GM06990 (cell line): Measurements from ENCODE around the gene RTF1.
"Not testable (repeated sequence)": the region's sequence is repeated elsewhere in the genome, so short reads cannot be mapped to it uniquely, and the experiment has no call there.

Experiments used
- DNase-seq: peaks from one replicate; pipeline ENCODE4 v3.0.0-alpha.2; 2011; ENCODE audit not compliant: insufficient read length; ENCODE audit errors: extremely low read depth
- H3K27me3 ChIP-seq: replicated peaks from 2 replicates; pipeline ENCODE4 v1.6.0; 2011; ENCODE audit warnings: low read length; ENCODE audit not compliant: control insufficient read depth, insufficient read depth
- H3K36me3 ChIP-seq: 2 replicates; pipeline ENCODE4 v1.5.1; 2011; ENCODE audit warnings: low read length; ENCODE audit not compliant: control insufficient read depth, insufficient read depth
- H3K4me3 ChIP-seq: replicated peaks from 2 replicates; pipeline ENCODE4 v1.5.1; 2011; ENCODE audit warnings: low read depth, mild to moderate bottlenecking, control low read depth, low read length
- TF ChIP-seq, protein P1 (sequence below): IDR thresholded peaks from 2 replicates; pipeline ENCODE4 v1.5.1; 2011; ENCODE audit warnings: low read length, control low read depth, mild to moderate bottlenecking, inconsistent platforms; ENCODE audit not compliant: insufficient read depth, poor library complexity, severe bottlenecking

RTF1 gene

DNA sequence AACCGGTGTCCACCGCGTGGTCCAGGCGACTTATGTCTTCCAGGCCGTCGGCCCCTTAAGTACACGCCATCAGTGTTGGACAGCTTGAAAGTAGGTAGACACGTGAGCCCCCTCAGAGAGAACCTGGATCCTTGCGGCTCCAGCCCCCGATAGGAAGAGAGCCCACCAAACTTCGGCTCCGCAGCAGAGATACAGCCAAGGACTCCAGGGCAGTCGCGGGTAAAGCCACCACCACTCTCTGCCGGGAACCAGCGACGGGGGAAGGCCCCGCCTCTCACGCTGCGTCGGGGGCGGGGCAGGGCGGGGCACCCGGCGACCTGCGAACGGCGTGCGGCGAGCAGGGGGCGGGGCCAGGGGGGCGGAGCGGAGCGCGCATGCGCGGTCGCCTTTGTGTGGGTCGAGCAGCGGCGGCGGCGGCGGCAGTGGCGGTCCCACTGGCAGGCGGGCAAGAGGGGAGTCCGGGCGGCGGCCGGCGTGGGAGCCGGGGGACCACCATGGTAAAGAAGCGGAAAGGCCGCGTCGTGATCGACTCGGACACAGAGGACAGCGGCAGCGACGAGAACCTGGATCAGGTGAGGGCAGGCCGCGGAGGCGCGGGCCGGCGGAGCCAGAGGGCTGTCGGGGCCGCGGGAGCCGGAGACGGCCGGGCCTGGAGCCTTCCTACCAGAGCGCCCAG, at the start of gene RTF1:
TSS of gene RTF1 (plus strand) at position 354 of the 676 bp plus-strand sequence. CDS start at position 375, 21 bp downstream.
- peak; percentile 95 for DNase-seq
- H3K4me3 ChIP-seq, result peak within 1 kb of the TSS; percentile 95
- no peaks in the 10 kb centered on the region for H3K27me3 ChIP-seq
- no peaks in the 10 kb centered on the region for H3K36me3 ChIP-seq
- TF ChIP-seq, protein P1, sequence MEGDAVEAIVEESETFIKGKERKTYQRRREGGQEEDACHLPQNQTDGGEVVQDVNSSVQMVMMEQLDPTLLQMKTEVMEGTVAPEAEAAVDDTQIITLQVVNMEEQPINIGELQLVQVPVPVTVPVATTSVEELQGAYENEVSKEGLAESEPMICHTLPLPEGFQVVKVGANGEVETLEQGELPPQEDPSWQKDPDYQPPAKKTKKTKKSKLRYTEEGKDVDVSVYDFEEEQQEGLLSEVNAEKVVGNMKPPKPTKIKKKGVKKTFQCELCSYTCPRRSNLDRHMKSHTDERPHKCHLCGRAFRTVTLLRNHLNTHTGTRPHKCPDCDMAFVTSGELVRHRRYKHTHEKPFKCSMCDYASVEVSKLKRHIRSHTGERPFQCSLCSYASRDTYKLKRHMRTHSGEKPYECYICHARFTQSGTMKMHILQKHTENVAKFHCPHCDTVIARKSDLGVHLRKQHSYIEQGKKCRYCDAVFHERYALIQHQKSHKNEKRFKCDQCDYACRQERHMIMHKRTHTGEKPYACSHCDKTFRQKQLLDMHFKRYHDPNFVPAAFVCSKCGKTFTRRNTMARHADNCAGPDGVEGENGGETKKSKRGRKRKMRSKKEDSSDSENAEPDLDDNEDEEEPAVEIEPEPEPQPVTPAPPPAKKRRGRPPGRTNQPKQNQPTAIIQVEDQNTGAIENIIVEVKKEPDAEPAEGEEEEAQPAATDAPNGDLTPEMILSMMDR, result no peak

DNA sequence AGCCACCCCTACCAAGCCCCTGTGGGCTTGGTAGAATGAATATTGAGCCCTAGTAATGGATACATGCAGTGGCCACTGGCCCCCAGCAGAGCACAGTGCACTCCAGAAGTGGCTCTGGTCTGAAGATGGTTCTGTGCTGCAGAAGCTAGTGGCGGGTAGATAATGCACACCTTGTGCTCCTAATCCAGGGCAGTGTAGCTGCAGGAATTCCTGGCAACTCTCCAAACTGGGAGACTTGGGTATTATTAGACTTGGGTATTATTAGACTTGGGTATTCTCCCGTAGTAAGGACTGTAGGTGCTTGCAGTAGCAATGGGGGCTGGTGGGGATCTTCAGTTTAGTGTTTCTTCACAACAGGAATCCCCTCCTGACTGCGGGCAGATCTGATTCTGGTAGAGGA, 49.5 kb upstream of the RTF1 start:
- no peaks in the 10 kb centered on the region for H3K27me3 ChIP-seq
- no peak for DNase-seq
- peaks cover 17% of the 10 kb centered on the region for H3K36me3 ChIP-seq
- TF ChIP-seq, protein P1, result no peak
- no peak overlapping the region for H3K4me3 ChIP-seq

DNA sequence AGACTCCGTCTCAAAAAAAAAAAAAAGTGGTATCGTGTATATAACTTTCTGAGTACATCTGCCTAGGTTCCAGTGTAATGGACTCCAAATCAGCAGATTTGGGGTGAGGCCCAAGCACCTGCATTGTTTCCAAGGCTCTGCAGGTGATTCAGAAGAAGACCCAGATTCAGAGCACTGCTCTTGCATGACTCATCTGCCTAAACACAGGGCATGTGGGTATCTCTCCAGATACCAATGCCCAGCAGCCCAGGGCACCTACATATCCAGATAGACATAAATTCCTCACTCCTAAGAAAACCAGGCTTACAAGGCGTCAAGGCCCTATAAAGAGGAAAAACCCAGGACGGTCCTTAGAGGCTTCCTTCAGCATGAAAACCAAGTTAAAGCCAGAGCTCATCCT, 38.9 kb upstream of the RTF1 start:
- no peak for DNase-seq
- peaks cover 11% of the 10 kb centered on the region for H3K36me3 ChIP-seq
- no peak overlapping the region for H3K4me3 ChIP-seq
- TF ChIP-seq, protein P1, result no peak
- no peaks in the 10 kb centered on the region for H3K27me3 ChIP-seq

DNA sequence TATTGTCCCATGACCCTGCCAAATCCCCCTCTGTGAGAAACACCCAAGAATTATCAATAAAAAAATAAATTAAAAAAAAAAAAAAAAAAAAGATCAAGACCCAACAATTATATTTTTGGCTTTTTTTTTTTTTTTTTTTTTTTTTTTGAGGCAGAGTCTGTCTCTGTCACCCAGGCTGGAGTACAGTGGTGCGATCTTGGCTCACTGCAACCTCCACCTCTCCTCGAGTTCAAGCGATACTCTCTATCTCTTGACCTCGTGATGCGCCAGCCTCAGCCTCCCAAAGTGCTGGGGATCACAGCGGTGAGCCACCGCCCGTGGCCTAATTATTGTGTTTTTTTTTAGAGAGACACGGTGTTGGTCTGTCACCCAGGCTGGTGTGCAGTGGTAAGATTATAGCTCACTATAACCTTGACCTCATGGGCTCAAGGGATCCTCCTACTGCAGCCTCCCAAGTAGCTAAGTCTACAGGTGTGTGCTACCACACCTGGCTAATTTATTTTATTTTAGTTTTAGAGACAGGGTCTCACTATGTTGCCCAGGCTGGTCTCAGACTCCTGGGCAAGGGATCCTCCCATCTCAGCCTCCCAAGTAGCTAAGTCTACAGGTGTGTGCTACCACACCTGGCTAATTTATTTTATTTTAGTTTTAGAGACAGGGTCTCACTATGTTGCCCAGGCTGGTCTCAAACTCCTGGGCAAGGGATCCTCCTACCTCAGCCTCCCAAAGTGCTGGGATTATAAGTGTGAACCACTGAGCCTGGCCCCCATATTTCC, 32.7 kb upstream of the RTF1 start:
- not testable (repeated sequence) for DNase-seq, H3K4me3 ChIP-seq, H3K36me3 ChIP-seq, H3K27me3 ChIP-seq

DNA sequence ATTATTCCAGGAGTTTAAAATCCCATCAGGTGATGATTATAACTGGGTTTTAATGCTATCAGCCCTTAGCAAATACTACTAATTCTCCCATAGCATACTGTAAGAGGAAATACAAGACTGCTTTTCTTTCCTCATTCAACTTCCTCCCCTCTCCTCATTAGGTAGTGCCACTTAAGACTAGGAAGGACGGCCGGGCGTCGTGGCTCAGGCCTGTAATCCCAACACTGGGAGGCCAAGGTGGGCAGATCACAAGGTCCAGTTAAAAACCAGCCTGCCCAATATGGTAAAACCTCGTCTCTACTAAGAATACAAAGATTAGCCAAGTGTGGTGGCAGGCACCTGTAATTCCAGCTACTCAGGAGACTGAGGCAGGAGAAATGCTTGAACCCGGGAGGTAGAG, 29.2 kb upstream of the RTF1 start:
- Histone ChIP-seq H3K36me3 (peaks cover 3% of the 10 kb centered on the region), H3K27me3 (no peaks in the 10 kb centered on the region), H3K4me3 (no peak overlapping the region)
- TF ChIP-seq, protein P1, result no peak
- no peak for DNase-seq

DNA sequence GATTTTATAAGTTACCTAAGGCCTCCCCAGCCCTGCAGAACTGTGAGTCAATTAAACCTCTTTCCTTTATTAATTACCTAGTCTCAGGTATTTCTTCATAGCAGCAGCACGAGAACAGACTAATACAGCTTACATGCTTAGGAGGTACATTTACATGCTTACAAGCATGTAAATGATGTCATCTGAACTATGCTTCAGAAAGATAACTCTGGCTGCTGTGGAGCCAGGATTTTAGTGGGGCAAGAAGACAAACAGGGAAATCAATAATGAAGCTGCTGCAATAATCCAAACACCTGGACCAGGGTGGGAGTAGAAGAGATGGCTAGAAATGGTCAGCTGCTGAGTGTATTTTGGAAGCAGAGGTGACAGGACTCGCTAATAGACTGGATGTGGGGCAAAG, 24.2 kb upstream of the RTF1 start:
- no peak overlapping the region for H3K4me3 ChIP-seq
- no peaks in the 10 kb centered on the region for H3K27me3 ChIP-seq
- peaks cover 2% of the 10 kb centered on the region for H3K36me3 ChIP-seq
- TF ChIP-seq, protein P1, result no peak
- no peak for DNase-seq
